WTC11 (cell line): ENCODE data around the gene DNAJA4. TPM values are rescaled to one million over a fixed set of nuclear protein-coding genes. Genes with fewer than 3 reads are reported as not detected.

Experiments
- ATAC-seq: fragments of 200-7000 bp; cut with Tn5 transposase; 2 replicates; pipeline ENCODE4 v1.10.0; 2021; ENCODE audit warnings: mild to moderate bottlenecking, moderate library complexity
- CTCF ChIA-PET: fragments of 300-600 bp; sonication (Branson Sonifier 250); formaldehyde crosslinking; loops from one replicate; lab custom pipeline; 2021; ENCODE audit warnings: antibody characterized with exemption; lab: Charles Lee
- POLR2A ChIA-PET: fragments of 350-600 bp; sonication (Branson Sonifier 250); formaldehyde crosslinking; loops from one replicate; lab custom pipeline; 2021; ENCODE audit warnings: antibody characterized with exemption; lab: Charles Lee
- DNase-seq: peaks from one replicate; pipeline ENCODE4 v3.0.0; 2021; ENCODE audit warnings: low spot score
- H3K27ac Mint-ChIP-seq: 2 replicates; pipeline ENCODE4 v1.8.0; 2021; ENCODE audit warnings: mixed read lengths
- H3K27me3 Mint-ChIP-seq: 2 replicates; pipeline ENCODE4 v1.8.0; 2021; ENCODE audit warnings: low read depth, mild to moderate bottlenecking, moderate library complexity, mixed read lengths
- H3K36me3 Mint-ChIP-seq: 2 replicates; pipeline ENCODE4 v1.8.0; 2021; ENCODE audit warnings: mixed read lengths
- H3K4me1 Mint-ChIP-seq: 2 replicates; pipeline ENCODE4 v1.8.0; 2022; ENCODE audit warnings: mixed read lengths
- H3K4me3 Mint-ChIP-seq: 2 replicates; pipeline ENCODE4 v1.8.0; 2021; ENCODE audit warnings: mild to moderate bottlenecking, moderate library complexity, mixed read lengths
- H3K9me3 Mint-ChIP-seq: 2 replicates; pipeline ENCODE4 v1.8.0; 2021; ENCODE audit warnings: mixed read lengths
- ATF1 ChIP-seq: sonication (generic); formaldehyde crosslinking; IDR thresholded peaks from 2 replicates; pipeline ENCODE4 v1.8.1; 2023; ENCODE audit warnings: mild to moderate bottlenecking, moderate library complexity, missing genetic modification reagents
- E2F1 ChIP-seq: sonication (generic); formaldehyde crosslinking; IDR thresholded peaks from 2 replicates; pipeline ENCODE4 v1.8.0; 2022; ENCODE audit warnings: mild to moderate bottlenecking, missing genetic modification reagents
- ERG ChIP-seq: fragments of 250-450 bp; sonication (Bioruptor Pico); IDR thresholded peaks from 2 replicates; pipeline ENCODE4 v1.8.0; 2021; ENCODE audit warnings: mild to moderate bottlenecking
- FOXP4 ChIP-seq: sonication (generic); formaldehyde crosslinking; IDR thresholded peaks from 2 replicates; pipeline ENCODE4 v1.8.0; 2022; ENCODE audit warnings: mild to moderate bottlenecking, missing genetic modification reagents
- HMGA2 ChIP-seq: fragments of 250-450 bp; sonication (Bioruptor Pico); IDR thresholded peaks from 2 replicates; pipeline ENCODE4 v1.4.0; 2021; ENCODE audit warnings: mild to moderate bottlenecking, moderate library complexity
- HMGXB4 ChIP-seq: sonication (generic); formaldehyde crosslinking; IDR thresholded peaks from 2 replicates; pipeline ENCODE4 v1.8.1; 2023; ENCODE audit warnings: mild to moderate bottlenecking, moderate library complexity, missing genetic modification reagents
- NFATC4 ChIP-seq: fragments of 250-450 bp; sonication (Bioruptor Pico); IDR thresholded peaks from 2 replicates; pipeline ENCODE4 v1.9.0; 2021; ENCODE audit warnings: mild to moderate bottlenecking
- PRRX2 ChIP-seq: fragments of 250-450 bp; sonication (Bioruptor Pico); IDR thresholded peaks from 2 replicates; pipeline ENCODE4 v1.8.0; 2021; ENCODE audit warnings: mild to moderate bottlenecking
- SP1 ChIP-seq: sonication (generic); formaldehyde crosslinking; conservative IDR thresholded peaks from 2 replicates; pipeline ENCODE4 v1.8.1; 2022; ENCODE audit warnings: missing genetic modification reagents
- STAT6 ChIP-seq: sonication (generic); formaldehyde crosslinking; conservative IDR thresholded peaks from 2 replicates; pipeline ENCODE4 v1.8.1; 2023; ENCODE audit warnings: mild to moderate bottlenecking, low read depth, missing genetic modification reagents, moderate library complexity
- TCF7 ChIP-seq: sonication (generic); formaldehyde crosslinking; IDR thresholded peaks from 2 replicates; pipeline ENCODE4 v1.8.0; 2022; ENCODE audit warnings: mild to moderate bottlenecking, low read depth, missing genetic modification reagents, moderate library complexity
- ZNF416 ChIP-seq: fragments of 250-450 bp; sonication (Bioruptor Pico); IDR thresholded peaks from 2 replicates; pipeline ENCODE4 v1.9.0; 2021; ENCODE audit warnings: mild to moderate bottlenecking, inconsistent platforms
- total RNA-seq: library from RNA; stranded (reverse); gene quantifications from 3 replicates; pipeline ENCODE4 v1.2.3, GENCODE V29; 2021

The DNAJA4 gene
- total RNA-seq, 1 experiment from 2014 or later = 7.8 TPM

- POLR2A ChIA-PET = no interaction called here
- Mint-ChIP-seq H3K27me3 (no peaks in the 10 kb centered on the region), H3K27ac (no peak overlapping the region; the same call in 1 of the 2 replicates), H3K36me3 (no peaks in the 10 kb centered on the region), H3K4me3 (no peak overlapping the region)
- no peak for DNase-seq
- ATAC-seq = no peak
- TF ChIP-seq FOXP4 (CRISPR knock-in tag) = no peak
- no peak for TF ChIP-seq TCF7 (CRISPR knock-in tag)
- no peak for TF ChIP-seq ZNF416 (CRISPR knock-in tag)
- no peak for TF ChIP-seq PRRX2 (CRISPR knock-in tag)
- TF ChIP-seq, all 79 proteins: peak for 0
- CTCF ChIA-PET = interaction anchor here (1.1 kb wide), 1 partner anchor 109 kb away, joined by 5 read pairs; no protein-coding TSS in a partner anchor
- Mint-ChIP-seq H3K9me3 (no peaks in the 10 kb centered on the region), H3K4me1 (peaks cover 36% of the 10 kb centered on the region)
These were observed 49.8 kb downstream of the DNAJA4 start for GRCh38 chr15:78314181-78314581.

- ChIA-PET POLR2A (no interaction called here), CTCF (interaction anchor here (0.7 to 3.2 kb wide), 22 partner anchors 8 to 323 kb away, joined by 3 to 31 read pairs (median 6); partner anchors contain the start of genes CHRNA5, CRABP1, IREB2 and SKIC8)
- H3K27me3 Mint-ChIP-seq = no peaks in the 10 kb centered on the region
- H3K4me1 Mint-ChIP-seq = peaks cover 36% of the 10 kb centered on the region
- ATAC-seq = peak; percentile 91
- no peaks in the 10 kb centered on the region for H3K9me3 Mint-ChIP-seq
- no peak overlapping the region for H3K4me3 Mint-ChIP-seq
- H3K27ac Mint-ChIP-seq = peak overlapping the region; percentile 95
- no peaks in the 10 kb centered on the region for H3K36me3 Mint-ChIP-seq
- DNase-seq = peak; percentile 75
- TF ChIP-seq SP1 (CRISPR knock-in tag) = 0 out of 2 replicates have a peak, but pooled peaks have one; percentile 22
- no peak for TF ChIP-seq NFATC4 (CRISPR knock-in tag)
- TF ChIP-seq STAT6 (CRISPR knock-in tag) = no peak
- TF ChIP-seq FOXP4 (CRISPR knock-in tag) = no peak
- no peak for TF ChIP-seq HMGA2 (CRISPR knock-in tag)
- no peak for TF ChIP-seq E2F1 (CRISPR knock-in tag)
- no peak for TF ChIP-seq HMGXB4 (CRISPR knock-in tag)
- TF ChIP-seq ATF1 = no peak
- TF ChIP-seq ERG (CRISPR knock-in tag) = no peak
These were observed 51.4 kb downstream of the DNAJA4 start for GRCh38 chr15:78315686-78316282.
